Endothelial cell of umbilical vein (primary cell): Measurements from ENCODE around the gene KCND2. TPM values are rescaled to one million over a fixed set of nuclear protein-coding genes. Genes with fewer than 3 reads are reported as not detected.

Experiments
- BruUV-seq: library from RNA; stranded (reverse); fragments of 400-500 nt; replicated peaks from 2 replicates; lab custom pipeline; 2021; lab: Mats Ljungman, UMichigan
- CTCF ChIA-PET: fragments of 300-600, 350-600 bp; sonication (Branson Sonifier 250); formaldehyde crosslinking; loops from one replicate; lab custom pipeline; 2021; ENCODE audit warnings: antibody characterized with exemption, inconsistent platforms; lab: Charles Lee
- POLR2A ChIA-PET: fragments of 300-600, 350-600 bp; sonication (Branson Sonifier 250); formaldehyde crosslinking; loops from one replicate; lab custom pipeline; 2021; ENCODE audit warnings: antibody characterized with exemption, inconsistent platforms; lab: Charles Lee
- DNase-seq: peaks from one replicate; pipeline ENCODE4 v3.0.0-alpha.2; 2011; ENCODE audit warnings: low read depth, low spot score
- FAIRE-seq: peaks from 2 replicates; lab custom pipeline; 2011; peaks lifted over from hg19 to GRCh38; lab: Jason Lieb, UNC
- H2AFZ ChIP-seq: 2 replicates; pipeline ENCODE4 v1.6.0; 2012; ENCODE audit warnings: low read depth, low read length, control low read depth, inconsistent platforms
- H3K27ac ChIP-seq: 2 replicates; pipeline ENCODE4 v1.5.1; 2011; ENCODE audit warnings: low read depth, mild to moderate bottlenecking, control low read depth, low read length, moderate library complexity; ENCODE audit not compliant: insufficient read depth
- H3K27me3 ChIP-seq, 2 experiments: 2 replicates each; pipeline versions ENCODE4 v1.6.0 to v1.6.1; 2011; ENCODE audit warnings: low read length in 2 of 2, mixed read lengths in 1 of 2; ENCODE audit not compliant: control insufficient read depth in 2 of 2, insufficient read depth in 2 of 2
- H3K36me3 ChIP-seq, 2 experiments: 2 replicates in 1 of 2; 3 replicates in 1 of 2; pipeline ENCODE4 v1.5.1; 2011; ENCODE audit warnings: low read length in 2 of 2, mild to moderate bottlenecking in 1 of 2, moderate library complexity in 1 of 2; ENCODE audit not compliant: control insufficient read depth in 2 of 2, insufficient read depth in 2 of 2; ENCODE audit errors: extremely low read depth in 1 of 2
- H3K4me1 ChIP-seq: 3 replicates; pipeline ENCODE4 v1.5.1; 2011; ENCODE audit warnings: mild to moderate bottlenecking, low read length; ENCODE audit not compliant: control insufficient read depth, insufficient read depth; ENCODE audit errors: extremely low read depth
- H3K4me2 ChIP-seq: 2 replicates; pipeline ENCODE4 v1.6.1; 2011; ENCODE audit warnings: low read length, control low read depth, mixed read lengths; ENCODE audit not compliant: insufficient read depth
- H3K4me3 ChIP-seq, 3 experiments: fragments of 200-600 bp in 1 of 3; sonication (generic), shearing (Covaris generic) in 1 of 3; replicated peaks in 1 of 3; 2 replicates each; pipeline ENCODE4 v1.5.1; 2011 to 2016; ENCODE audit warnings: control low read depth in 3 of 3, low read length in 3 of 3, mild to moderate bottlenecking in 2 of 3, inconsistent platforms in 1 of 3, low read depth in 1 of 3, moderate library complexity in 1 of 3; ENCODE audit not compliant: insufficient read depth in 1 of 3
- H3K79me2 ChIP-seq: 2 replicates; pipeline ENCODE4 v1.6.0; 2012; ENCODE audit warnings: low read length, inconsistent platforms; ENCODE audit not compliant: control insufficient read depth, insufficient read depth
- H3K9ac ChIP-seq: replicated peaks from 2 replicates; pipeline ENCODE3; 2011; ENCODE audit warnings: low read length, control low read depth; ENCODE audit not compliant: insufficient read depth; ENCODE audit errors: extremely low read depth
- H3K9me1 ChIP-seq: replicated peaks from 3 replicates; pipeline ENCODE4 v1.6.0; 2011; ENCODE audit warnings: mild to moderate bottlenecking, low read length; ENCODE audit not compliant: control insufficient read depth, insufficient read depth; ENCODE audit errors: extremely low read depth
- H3K9me3 ChIP-seq: replicated peaks from 2 replicates; pipeline ENCODE4 v1.5.1; 2012; ENCODE audit warnings: low read length, inconsistent platforms; ENCODE audit not compliant: control insufficient read depth, insufficient read depth
- H4K20me1 ChIP-seq: replicated peaks from 2 replicates; pipeline ENCODE3; 2011; ENCODE audit warnings: mild to moderate bottlenecking, low read length; ENCODE audit not compliant: control insufficient read depth, insufficient read depth; ENCODE audit errors: extremely low read depth
- CTCF ChIP-seq, 2 donors: IDR thresholded peaks; 1 replicate in 1 of 2; 2 replicates in 1 of 2; pipeline ENCODE4 v1.5.1; 2011; ENCODE audit warnings: low read length in 2 of 2, mild to moderate bottlenecking in 2 of 2, moderate library complexity in 2 of 2, control low read depth in 1 of 2, inconsistent platforms in 1 of 2, low read depth in 1 of 2; ENCODE audit not compliant: insufficient read depth in 1 of 2; ENCODE audit errors: extremely low read depth in 1 of 2
- EZH2 ChIP-seq: IDR thresholded peaks from 2 replicates; pipeline ENCODE4 v1.6.1; 2012; ENCODE audit warnings: borderline replicate concordance, low read depth, mild to moderate bottlenecking, moderate library complexity, low read length, inconsistent platforms; ENCODE audit not compliant: severe bottlenecking
- FOS ChIP-seq: IDR thresholded peaks from 2 replicates; pipeline ENCODE4 v1.6.1; 2011; ENCODE audit warnings: mild to moderate bottlenecking, low read length, moderate library complexity, borderline replicate concordance; ENCODE audit not compliant: insufficient read depth
- GATA2 ChIP-seq: IDR thresholded peaks from 2 replicates; pipeline ENCODE4 v1.7.0; 2011; ENCODE audit warnings: low read depth, mild to moderate bottlenecking, moderate library complexity, mixed read lengths, low read length; ENCODE audit not compliant: insufficient read length, insufficient read depth
- JUN ChIP-seq: IDR thresholded peaks from 2 replicates; pipeline ENCODE4 v1.6.1; 2011; ENCODE audit warnings: borderline replicate concordance, low read depth; ENCODE audit not compliant: insufficient read length, insufficient read depth
- MYC ChIP-seq: IDR thresholded peaks from one replicate; pipeline ENCODE4 v1.6.1; 2011; ENCODE audit warnings: mild to moderate bottlenecking, low read depth, low read length
- POLR2A ChIP-seq: IDR thresholded peaks from 2 replicates; pipeline ENCODE4 v1.6.1; 2012; ENCODE audit warnings: low read depth, mild to moderate bottlenecking, control low read depth, low read length
- POLR2AphosphoS5 ChIP-seq: IDR thresholded peaks from 2 replicates; pipeline ENCODE4 v1.6.1; 2012; ENCODE audit warnings: low read depth, mild to moderate bottlenecking, control low read depth, low read length, moderate library complexity; ENCODE audit not compliant: insufficient read depth
- dilution Hi-C: fragments of 300-500 bp; cut with MboI; formaldehyde crosslinking; loops from one replicate; pipeline ENCODE4 v1.15.0; 2019; ENCODE audit warnings: low sequenced_read_pairs; ENCODE audit not compliant: extremely low pct_ligation_motif_present
- intact Hi-C: fragments of 100-400 bp; cut with micrococcal nuclease; formaldehyde crosslinking; loops from one replicate; pipeline ENCODE4 v1.10.0; 2022
- polyA plus RNA-seq, 4 experiments: library from polyadenylated mRNA; depleted of rRNA in 3 of 4; stranded (reverse) in 3 of 4; unstranded in 1 of 4; fragments of >200 nt; gene quantifications; 2 replicates each; pipeline versions ENCODE4 v1.2.1 to v1.2.3, GENCODE V29; 2011 to 2012; ENCODE audit warnings: missing spikeins in 1 of 4
- total RNA-seq: library from RNA; stranded (reverse); gene quantifications from 2 replicates; pipeline ENCODE4 v1.2.3, GENCODE V29; 2021
- TF ChIP-seq, protein P1 (sequence below): IDR thresholded peaks from 2 replicates; pipeline ENCODE4 v1.6.1; 2011; ENCODE audit not compliant: insufficient read depth, insufficient read length

Gene KCND2
- total and polyA plus RNA-seq, 2 donors (not counting 3 experiments of a cell fraction or from before 2014, with no cell fraction given) = not detected

GRCh38 chr7:120505770-120506169 is 232.8 kb downstream of the KCND2 start:
- no peaks in the 10 kb centered on the region for H3K9me1 ChIP-seq
- FAIRE-seq = no peak
- no peak overlapping the region for H3K4me3 ChIP-seq
- H4K20me1 ChIP-seq = no peaks in the 10 kb centered on the region
- H3K27me3 ChIP-seq = no peaks in the 10 kb centered on the region
- H3K4me1 ChIP-seq = no peaks in the 10 kb centered on the region
- BruUV-seq = no TSS peak
- H3K36me3 ChIP-seq = no peaks in the 10 kb centered on the region
- dilution Hi-C loops = no loop called here
- intact Hi-C loops = no loop called here
- no peak overlapping the region for H3K27ac ChIP-seq
- H3K4me2 ChIP-seq = no peak overlapping the region
- CTCF ChIA-PET = no interaction called here
- no peak for TF ChIP-seq CTCF (IDR thresholded peaks at IDR 0.05; ENCODE audit: extremely low read depth in 1 of 2, insufficient read depth in 1 of 2, low read depth in 1 of 2, low read length in 2 of 2)
- no peak for TF ChIP-seq MYC
- TF ChIP-seq, protein P1, sequence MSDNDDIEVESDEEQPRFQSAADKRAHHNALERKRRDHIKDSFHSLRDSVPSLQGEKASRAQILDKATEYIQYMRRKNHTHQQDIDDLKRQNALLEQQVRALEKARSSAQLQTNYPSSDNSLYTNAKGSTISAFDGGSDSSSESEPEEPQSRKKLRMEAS = no peak
- TF ChIP-seq JUN = no peak
- TF ChIP-seq FOS = no peak
- TF ChIP-seq EZH2 = no peak
- no peak for TF ChIP-seq POLR2AphosphoS5
- TF ChIP-seq POLR2A = no peak
- TF ChIP-seq GATA2 = no peak
- no peaks in the 10 kb centered on the region for H3K9me3 ChIP-seq
- H3K9ac ChIP-seq = no peak overlapping the region
- POLR2A ChIA-PET = no interaction called here
- no peaks in the 10 kb centered on the region for H3K79me2 ChIP-seq
- no peak overlapping the region for H2AFZ ChIP-seq
- DNase-seq = no peak
